ENCODE data around the gene CT47A1. TPM values are rescaled to one million over a fixed set of nuclear protein-coding genes. Genes with fewer than 3 reads are reported as not detected.
"Not testable (repeated sequence)": the region's sequence is repeated elsewhere in the genome, so short reads cannot be mapped to it uniquely, and the experiment has no call there.

The CT47A1 gene
- not detected for total RNA-seq

- DNase-seq; H3K27ac Mint-ChIP-seq; H3K4me1 Mint-ChIP-seq; POLR2A ChIA-PET; H3K9me3 Mint-ChIP-seq; CTCF ChIA-PET; H3K27me3 Mint-ChIP-seq; H3K36me3 Mint-ChIP-seq (ENCODE audit: low read depth); H3K4me3 Mint-ChIP-seq: not testable (repeated sequence)
These were observed at the start of gene CT47A1 for GRCh38 chrX:120985660-120986059. Gene CT47A1, minus strand, starts transcription at chrX:120985760. Its CDS starts 231 bp downstream, at chrX:120985529.

- no peak overlapping the region for H3K27ac Mint-ChIP-seq
- no peaks in the 10 kb centered on the region for H3K27me3 Mint-ChIP-seq
- H3K4me3 Mint-ChIP-seq, result no peak overlapping the region
- no peaks in the 10 kb centered on the region for H3K36me3 Mint-ChIP-seq (ENCODE audit: low read depth)
- no peaks in the 10 kb centered on the region for H3K9me3 Mint-ChIP-seq
- POLR2A ChIA-PET, result no interaction called here
- DNase-seq, result no peak
- H3K4me1 Mint-ChIP-seq, result no peaks in the 10 kb centered on the region
- CTCF ChIA-PET, result no interaction called here
These were observed 47.0 kb upstream of the CT47A1 start for GRCh38 chrX:121032531-121032930.

GRCh38 chrX:121030083-121030482 is 44.5 kb upstream of the CT47A1 start:
- ChIA-PET POLR2A (no interaction called here), CTCF (no interaction called here)
- Mint-ChIP-seq H3K4me3 (no peak overlapping the region), H3K27me3 (no peaks in the 10 kb centered on the region), H3K9me3 (no peaks in the 10 kb centered on the region), H3K36me3 (ENCODE audit: low read depth) (no peaks in the 10 kb centered on the region), H3K27ac (no peak overlapping the region), H3K4me1 (no peaks in the 10 kb centered on the region)
- DNase-seq, result no peak

GRCh38 chrX:121028419-121028818 is 42.9 kb upstream of the CT47A1 start:
- Mint-ChIP-seq H3K36me3 (ENCODE audit: low read depth) (no peaks in the 10 kb centered on the region), H3K4me3 (no peak overlapping the region), H3K9me3 (no peaks in the 10 kb centered on the region), H3K27me3 (no peaks in the 10 kb centered on the region), H3K4me1 (no peaks in the 10 kb centered on the region), H3K27ac (no peak overlapping the region)
- CTCF ChIA-PET, result no interaction called here
- POLR2A ChIA-PET, result no interaction called here
- DNase-seq, result no peak

GRCh38 chrX:121014826-121015225 is 29.3 kb upstream of the CT47A1 start:
- POLR2A ChIA-PET, result no interaction called here

GRCh38 chrX:121013897-121014455 is 28.4 kb upstream of the CT47A1 start:
- H3K4me3 Mint-ChIP-seq, result no peak overlapping the region
- no peaks in the 10 kb centered on the region for H3K4me1 Mint-ChIP-seq
- H3K36me3 Mint-ChIP-seq (ENCODE audit: low read depth), result no peaks in the 10 kb centered on the region
- no peak for DNase-seq
- H3K27ac Mint-ChIP-seq, result no peak overlapping the region
- H3K9me3 Mint-ChIP-seq, result no peaks in the 10 kb centered on the region
- ChIA-PET CTCF (no interaction called here), POLR2A (no interaction called here)
- no peaks in the 10 kb centered on the region for H3K27me3 Mint-ChIP-seq

More at GRCh38 chrX:121014826-121015225, 29.3 kb upstream of the CT47A1 start:
- CTCF ChIA-PET, result no interaction called here
- Mint-ChIP-seq H3K36me3 (ENCODE audit: low read depth) (no peaks in the 10 kb centered on the region), H3K27ac (no peak overlapping the region), H3K9me3 (no peaks in the 10 kb centered on the region), H3K4me1 (no peaks in the 10 kb centered on the region), H3K4me3 (no peak overlapping the region), H3K27me3 (no peaks in the 10 kb centered on the region)
- no peak for DNase-seq

- ChIA-PET POLR2A (no interaction called here), CTCF (no interaction called here)
- Mint-ChIP-seq H3K4me3 (no peak overlapping the region), H3K27me3 (no peaks in the 10 kb centered on the region), H3K27ac (no peak overlapping the region), H3K36me3 (ENCODE audit: low read depth) (no peaks in the 10 kb centered on the region), H3K9me3 (no peaks in the 10 kb centered on the region), H3K4me1 (no peaks in the 10 kb centered on the region)
- no peak for DNase-seq
These were observed 25.7 kb upstream of the CT47A1 start for GRCh38 chrX:121011254-121011653.

GRCh38 chrX:121010218-121010617 is 24.7 kb upstream of the CT47A1 start:
- ChIA-PET POLR2A (no interaction called here), CTCF (no interaction called here)
- H3K36me3 Mint-ChIP-seq (ENCODE audit: low read depth), result no peaks in the 10 kb centered on the region
- no peak overlapping the region for H3K27ac Mint-ChIP-seq
- no peak for DNase-seq
- H3K4me3 Mint-ChIP-seq, result no peak overlapping the region
- H3K27me3 Mint-ChIP-seq, result no peaks in the 10 kb centered on the region
- no peaks in the 10 kb centered on the region for H3K9me3 Mint-ChIP-seq
- H3K4me1 Mint-ChIP-seq, result no peaks in the 10 kb centered on the region

- H3K9me3 Mint-ChIP-seq, result no peaks in the 10 kb centered on the region
- no peak for DNase-seq
- H3K27ac Mint-ChIP-seq, result no peak overlapping the region
- ChIA-PET POLR2A (no interaction called here), CTCF (no interaction called here)
- H3K36me3 Mint-ChIP-seq (ENCODE audit: low read depth), result no peaks in the 10 kb centered on the region
- no peaks in the 10 kb centered on the region for H3K27me3 Mint-ChIP-seq
- H3K4me1 Mint-ChIP-seq, result no peaks in the 10 kb centered on the region
- H3K4me3 Mint-ChIP-seq, result no peak overlapping the region
These were observed 24.2 kb upstream of the CT47A1 start for GRCh38 chrX:121009764-121010163.

GRCh38 chrX:121008920-121009319 is 23.4 kb upstream of the CT47A1 start:
- Mint-ChIP-seq H3K9me3 (no peaks in the 10 kb centered on the region), H3K4me1 (no peaks in the 10 kb centered on the region), H3K27me3 (no peaks in the 10 kb centered on the region), H3K4me3 (no peak overlapping the region), H3K27ac (no peak overlapping the region), H3K36me3 (ENCODE audit: low read depth) (no peaks in the 10 kb centered on the region)
- ChIA-PET POLR2A (no interaction called here), CTCF (no interaction called here)
- no peak for DNase-seq

- Mint-ChIP-seq H3K27ac (no peak overlapping the region), H3K36me3 (ENCODE audit: low read depth) (no peaks in the 10 kb centered on the region), H3K4me3 (no peak overlapping the region), H3K4me1 (no peaks in the 10 kb centered on the region), H3K27me3 (no peaks in the 10 kb centered on the region), H3K9me3 (no peaks in the 10 kb centered on the region)
- POLR2A ChIA-PET, result no interaction called here
- CTCF ChIA-PET, result no interaction called here
- no peak for DNase-seq
These were observed 15.0 kb upstream of the CT47A1 start for GRCh38 chrX:121000589-121000988.

- DNase-seq, result no peak
- CTCF ChIA-PET, result no interaction called here
- Mint-ChIP-seq H3K36me3 (ENCODE audit: low read depth) (no peaks in the 10 kb centered on the region), H3K27ac (no peak overlapping the region), H3K9me3 (no peaks in the 10 kb centered on the region), H3K4me1 (no peaks in the 10 kb centered on the region), H3K4me3 (no peak overlapping the region), H3K27me3 (no peaks in the 10 kb centered on the region)
- POLR2A ChIA-PET, result no interaction called here
These were observed 13.9 kb upstream of the CT47A1 start for GRCh38 chrX:120999413-120999812.

- H3K4me1 Mint-ChIP-seq; H3K36me3 Mint-ChIP-seq (ENCODE audit: low read depth); H3K27me3 Mint-ChIP-seq; CTCF ChIA-PET; H3K4me3 Mint-ChIP-seq; H3K9me3 Mint-ChIP-seq; H3K27ac Mint-ChIP-seq; POLR2A ChIA-PET; DNase-seq: not testable (repeated sequence)
These were observed 29.1 kb downstream of the CT47A1 start, which contains the start of gene CT47A7 for GRCh38 chrX:120956500-120956899. Gene CT47A7, minus strand, starts transcription at chrX:120956600. Its CDS starts 255 bp downstream, at chrX:120956345.

All from activated CD4-positive, alpha-beta T cell treated with anti-CD3 and anti-CD28 coated beads, Interleukin-2, amount 10 ng/mL, durations not matched to agents 7 days and 5 days (primary cell).